ENCODE measurements around the gene GPR176.

DNA sequence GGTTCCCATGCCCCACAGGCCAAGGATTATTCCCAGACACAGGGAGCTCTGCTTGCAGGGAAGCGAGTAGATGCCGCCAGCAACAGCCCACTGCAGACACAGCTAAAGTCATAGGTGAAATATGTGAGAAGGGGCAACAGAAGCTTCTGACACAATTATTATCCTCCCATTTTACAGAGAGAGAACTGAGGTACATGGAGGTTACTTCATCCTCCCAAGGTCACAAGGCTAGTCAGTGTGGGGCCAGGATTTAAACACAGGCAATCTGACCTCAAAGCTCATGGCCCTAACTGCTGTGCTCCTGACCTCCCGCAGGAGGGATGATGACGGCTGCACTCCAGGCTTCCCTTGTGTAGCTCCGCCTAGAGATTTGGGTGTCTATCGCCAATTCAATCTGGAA lies 121.7 kb downstream of the GPR176 start:
- TF ChIP-seq TAF1 (IDR thresholded peaks at IDR 0.05; ENCODE audit: low read depth) (no peak), POLR2AphosphoS5 (IDR thresholded peaks at IDR 0.05) (no peak), EP300 (conservative IDR thresholded peaks at IDR 0.05; ENCODE audit: poor library complexity, severe bottlenecking) (no peak), EZH2 (IDR thresholded peaks at IDR 0.05; ENCODE audit: borderline replicate concordance, insufficient read depth, low read length, poor library complexity, severe bottlenecking) (no peak), MXI1 (conservative IDR thresholded peaks at IDR 0.05; ENCODE audit: poor library complexity, severe bottlenecking) (no peak)
- TF ChIP-seq, protein P1, sequence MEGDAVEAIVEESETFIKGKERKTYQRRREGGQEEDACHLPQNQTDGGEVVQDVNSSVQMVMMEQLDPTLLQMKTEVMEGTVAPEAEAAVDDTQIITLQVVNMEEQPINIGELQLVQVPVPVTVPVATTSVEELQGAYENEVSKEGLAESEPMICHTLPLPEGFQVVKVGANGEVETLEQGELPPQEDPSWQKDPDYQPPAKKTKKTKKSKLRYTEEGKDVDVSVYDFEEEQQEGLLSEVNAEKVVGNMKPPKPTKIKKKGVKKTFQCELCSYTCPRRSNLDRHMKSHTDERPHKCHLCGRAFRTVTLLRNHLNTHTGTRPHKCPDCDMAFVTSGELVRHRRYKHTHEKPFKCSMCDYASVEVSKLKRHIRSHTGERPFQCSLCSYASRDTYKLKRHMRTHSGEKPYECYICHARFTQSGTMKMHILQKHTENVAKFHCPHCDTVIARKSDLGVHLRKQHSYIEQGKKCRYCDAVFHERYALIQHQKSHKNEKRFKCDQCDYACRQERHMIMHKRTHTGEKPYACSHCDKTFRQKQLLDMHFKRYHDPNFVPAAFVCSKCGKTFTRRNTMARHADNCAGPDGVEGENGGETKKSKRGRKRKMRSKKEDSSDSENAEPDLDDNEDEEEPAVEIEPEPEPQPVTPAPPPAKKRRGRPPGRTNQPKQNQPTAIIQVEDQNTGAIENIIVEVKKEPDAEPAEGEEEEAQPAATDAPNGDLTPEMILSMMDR (IDR thresholded peaks at IDR 0.05; ENCODE audit: poor library complexity, severe bottlenecking) = no peak
- TF ChIP-seq, protein P2, sequence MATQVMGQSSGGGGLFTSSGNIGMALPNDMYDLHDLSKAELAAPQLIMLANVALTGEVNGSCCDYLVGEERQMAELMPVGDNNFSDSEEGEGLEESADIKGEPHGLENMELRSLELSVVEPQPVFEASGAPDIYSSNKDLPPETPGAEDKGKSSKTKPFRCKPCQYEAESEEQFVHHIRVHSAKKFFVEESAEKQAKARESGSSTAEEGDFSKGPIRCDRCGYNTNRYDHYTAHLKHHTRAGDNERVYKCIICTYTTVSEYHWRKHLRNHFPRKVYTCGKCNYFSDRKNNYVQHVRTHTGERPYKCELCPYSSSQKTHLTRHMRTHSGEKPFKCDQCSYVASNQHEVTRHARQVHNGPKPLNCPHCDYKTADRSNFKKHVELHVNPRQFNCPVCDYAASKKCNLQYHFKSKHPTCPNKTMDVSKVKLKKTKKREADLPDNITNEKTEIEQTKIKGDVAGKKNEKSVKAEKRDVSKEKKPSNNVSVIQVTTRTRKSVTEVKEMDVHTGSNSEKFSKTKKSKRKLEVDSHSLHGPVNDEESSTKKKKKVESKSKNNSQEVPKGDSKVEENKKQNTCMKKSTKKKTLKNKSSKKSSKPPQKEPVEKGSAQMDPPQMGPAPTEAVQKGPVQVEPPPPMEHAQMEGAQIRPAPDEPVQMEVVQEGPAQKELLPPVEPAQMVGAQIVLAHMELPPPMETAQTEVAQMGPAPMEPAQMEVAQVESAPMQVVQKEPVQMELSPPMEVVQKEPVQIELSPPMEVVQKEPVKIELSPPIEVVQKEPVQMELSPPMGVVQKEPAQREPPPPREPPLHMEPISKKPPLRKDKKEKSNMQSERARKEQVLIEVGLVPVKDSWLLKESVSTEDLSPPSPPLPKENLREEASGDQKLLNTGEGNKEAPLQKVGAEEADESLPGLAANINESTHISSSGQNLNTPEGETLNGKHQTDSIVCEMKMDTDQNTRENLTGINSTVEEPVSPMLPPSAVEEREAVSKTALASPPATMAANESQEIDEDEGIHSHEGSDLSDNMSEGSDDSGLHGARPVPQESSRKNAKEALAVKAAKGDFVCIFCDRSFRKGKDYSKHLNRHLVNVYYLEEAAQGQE (IDR thresholded peaks at IDR 0.05; ENCODE audit: borderline replicate concordance) = no peak
